PC-3 (cell line): Measurements from ENCODE around the gene PARD6B.

Source experiments
- CTCF ChIP-seq: fragments of 300-600 bp; sonication (generic); conservative IDR thresholded peaks from 2 replicates; pipeline ENCODE4 v1.5.1; 2017; ENCODE audit warnings: antibody characterized with exemption, low read depth, mild to moderate bottlenecking, low read length
- EZH2 ChIP-seq: fragments of 300-600 bp; sonication (generic); IDR thresholded peaks from one replicate; pipeline ENCODE4 v1.6.1; 2017; ENCODE audit warnings: antibody characterized with exemption, mild to moderate bottlenecking, low read length; ENCODE audit not compliant: unreplicated experiment
- EZH2phosphoT487 ChIP-seq: fragments of 300-600 bp; sonication (generic); IDR thresholded peaks from 2 replicates; pipeline ENCODE4 v1.6.1; 2018; ENCODE audit warnings: mild to moderate bottlenecking, antibody characterized with exemption, low read length, borderline replicate concordance

- TF ChIP-seq CTCF = no peak
- no peak for TF ChIP-seq EZH2phosphoT487
- TF ChIP-seq EZH2 = no peak
Measured at GRCh38 chr20:50758469-50758868, 27.1 kb downstream of the PARD6B start.
